A549 (cell line): Measurements from ENCODE around the gene ADAMTSL4. TPM values are rescaled to one million over a fixed set of nuclear protein-coding genes. Genes with fewer than 3 reads are reported as not detected.

Experiments used
- ATAC-seq, 2 experiments: fragments of 200-7000 bp in 1 of 2; fragments of >200 bp in 1 of 2; cut with Nextera tagmentation in 1 of 2; cut with Tn5 transposase in 1 of 2; 3 replicates each; pipeline versions ENCODE4 v1.8.0 to v1.9.1; 2018 to 2020; ENCODE audit warnings: mild to moderate bottlenecking in 1 of 2, moderate library complexity in 1 of 2
- CTCF ChIA-PET: fragments of 300-600 bp; sonication (Branson Sonifier 250); formaldehyde crosslinking; extraction: SDS; loops from one replicate; lab custom pipeline; 2021; ENCODE audit warnings: antibody characterized with exemption, inconsistent platforms; lab: Yijun Ruan, JAX
- POLR2A ChIA-PET: fragments of 350-600 bp; formaldehyde crosslinking; extraction: SDS; loops from one replicate; lab custom pipeline; 2021; ENCODE audit warnings: antibody characterized with exemption, inconsistent platforms; lab: Yijun Ruan, JAX
- DNase-seq, 2 experiments: peaks; one replicate each; pipeline versions ENCODE4 v3.0.0 to v3.0.0-alpha.2; 2011 to 2016; ENCODE audit warnings: low read depth in 1 of 2, low spot score in 1 of 2
- FAIRE-seq: peaks from 2 replicates; lab custom pipeline; 2011; peaks lifted over from hg19 to GRCh38; lab: Jason Lieb, UNC
- H3K27ac ChIP-seq, 2 experiments: fragments of >200 bp; sonication (Bioruptor Twin); formaldehyde crosslinking; 3 replicates each; pipeline ENCODE4 v1.5.1; 2016 to 2017
- H3K4me1 ChIP-seq: fragments of >200 bp; sonication (Bioruptor Twin); formaldehyde crosslinking; 3 replicates; pipeline ENCODE4 v1.6.1; 2016
- H3K4me2 ChIP-seq: fragments of >200 bp; sonication (Bioruptor Twin); formaldehyde crosslinking; 3 replicates; pipeline ENCODE4 v1.6.1; 2016
- H3K4me3 ChIP-seq: fragments of >200 bp; sonication (Bioruptor Twin); formaldehyde crosslinking; 3 replicates; pipeline ENCODE4 v1.5.1; 2016
- H3K9me3 ChIP-seq: fragments of >200 bp; sonication (Bioruptor Twin); formaldehyde crosslinking; 3 replicates; pipeline ENCODE4 v1.6.1; 2016
- BHLHE40 ChIP-seq: IDR thresholded peaks from 2 replicates; pipeline ENCODE4 v1.6.1; 2012; ENCODE audit warnings: low read depth, low read length, inconsistent platforms
- CBX2 ChIP-seq: fragments of 200-600 bp; sonication (generic); IDR thresholded peaks from 2 replicates; pipeline ENCODE4 v1.6.1; 2016; ENCODE audit warnings: low read depth, mild to moderate bottlenecking, borderline replicate concordance
- CHD2 ChIP-seq: fragments of 150-350 bp; IDR thresholded peaks from 2 replicates; pipeline ENCODE4 v1.6.1; 2014; ENCODE audit warnings: low read length; ENCODE audit not compliant: partially characterized antibody
- CHD4 ChIP-seq: fragments of 200-600 bp; sonication (generic); IDR thresholded peaks from 2 replicates; pipeline ENCODE4 v1.6.1; 2016; ENCODE audit warnings: antibody characterized with exemption, mild to moderate bottlenecking, borderline replicate concordance
- EHF ChIP-seq: fragments of 250-450 bp; sonication (Bioruptor Pico); IDR thresholded peaks from 2 replicates; pipeline ENCODE4 v1.5.0; 2020; ENCODE audit warnings: mild to moderate bottlenecking
- GATA3 ChIP-seq: IDR thresholded peaks from 2 replicates; pipeline ENCODE4 v1.6.1; 2012; ENCODE audit warnings: borderline replicate concordance
- JUNB ChIP-seq: fragments of >200 bp; sonication (Bioruptor Twin); formaldehyde crosslinking; IDR thresholded peaks from 2 replicates; pipeline ENCODE4 v1.6.1; 2016
- MAZ ChIP-seq: fragments of 150-350 bp; IDR thresholded peaks from 2 replicates; pipeline ENCODE4 v1.6.1; 2014; ENCODE audit warnings: antibody characterized with exemption, low read depth, low read length, borderline replicate concordance
- POLR2AphosphoS2 ChIP-seq: conservative IDR thresholded peaks from 2 replicates; pipeline ENCODE4 v1.6.1; 2012; ENCODE audit warnings: low read length, improper control_type of control experiment, inconsistent platforms
- RCOR1 ChIP-seq: fragments of 150-350 bp; IDR thresholded peaks from 2 replicates; pipeline ENCODE4 v1.6.1; 2014; ENCODE audit warnings: antibody characterized with exemption, low read length, low read depth
- RNF2 ChIP-seq: fragments of 200-600 bp; sonication (generic); IDR thresholded peaks from 2 replicates; pipeline ENCODE4 v1.6.1; 2016; ENCODE audit warnings: low read depth, mild to moderate bottlenecking, antibody characterized with exemption, moderate library complexity, borderline replicate concordance
- WGBS: methylation state at CpG from one replicate; pipeline ENCODE4 v1.1.6; 2017; ENCODE audit errors: missing lambda C conversion rate; 5-methylcytosine and 5-hydroxymethylcytosine counted together
- polyA plus RNA-seq, 4 experiments: library from polyadenylated mRNA; depleted of rRNA in 3 of 4; stranded (reverse); fragments of >200 nt; fragmentation: RNase III in 1 of 4; extraction: RNeasy Plus Mini Kit Qiagen cat#74134 plus additional on column Dnase treatment in 1 of 4; gene quantifications; 2 replicates in 3 of 4; 3 replicates in 1 of 4; pipeline ENCODE4 v1.2.3, GENCODE V29; 2011 to 2017
- TF ChIP-seq, protein P1 (sequence below): fragments of 200-600 bp; sonication (generic); IDR thresholded peaks from 2 replicates; pipeline ENCODE4 v1.6.1; 2016; ENCODE audit warnings: antibody characterized with exemption, mild to moderate bottlenecking, moderate library complexity
- TF ChIP-seq, protein P2 (sequence below): fragments of 250-450 bp; sonication (Bioruptor Pico); IDR thresholded peaks from 2 replicates; pipeline ENCODE4 v1.5.0; 2021; ENCODE audit warnings: mild to moderate bottlenecking, moderate library complexity, borderline replicate concordance
- TF ChIP-seq, protein P3 (sequence below): fragments of >200 bp; sonication (Bioruptor Twin); formaldehyde crosslinking; IDR thresholded peaks from 3 replicates; pipeline ENCODE4 v1.5.1; 2016
- TF ChIP-seq, protein P4 (sequence below): fragments of >200 bp; sonication (Bioruptor Twin); formaldehyde crosslinking; IDR thresholded peaks from 2 replicates; pipeline ENCODE4 v1.6.1; 2016

Gene ADAMTSL4
- polyA plus RNA-seq, 2 of the 4 experiments (the other 2 are of a cell fraction), result 1.3 to 2.0 TPM

DNA sequence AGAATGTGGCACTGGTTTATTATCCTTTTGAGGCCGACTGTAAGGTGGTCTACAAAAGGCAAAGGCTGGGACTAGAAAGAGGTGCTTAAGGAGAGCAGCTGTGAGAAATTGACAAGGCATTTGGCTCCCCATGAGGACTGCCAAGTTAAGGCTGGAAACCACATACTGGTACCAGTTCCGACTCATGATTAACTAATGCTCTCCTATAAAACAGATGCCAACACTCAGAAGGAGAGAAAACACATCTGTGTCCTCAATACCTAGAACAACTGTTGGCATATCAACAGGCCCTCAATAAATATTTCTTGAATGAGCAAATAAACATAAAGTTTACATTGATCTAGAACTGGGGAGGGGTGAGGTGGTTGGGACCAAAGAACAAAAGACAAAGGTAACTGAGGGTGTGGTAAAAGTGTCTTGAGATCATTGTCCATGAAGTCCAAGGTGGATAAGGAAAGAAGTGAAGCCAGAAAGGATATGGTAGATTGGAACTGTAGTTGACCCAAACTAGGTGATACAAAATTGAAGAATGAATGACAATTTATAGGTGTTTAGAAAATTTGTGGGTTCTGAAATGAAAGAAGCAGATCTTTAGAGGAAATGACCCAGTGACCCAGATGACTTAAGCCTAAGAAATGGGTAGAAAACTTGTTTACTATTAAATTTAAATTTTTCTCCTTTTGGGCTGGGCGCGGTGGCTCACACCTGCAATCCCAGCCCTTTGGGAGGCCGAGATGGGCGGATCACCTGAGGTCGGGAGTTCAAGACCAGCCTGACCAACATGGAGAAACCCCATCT, 47.1 kb downstream of the ADAMTSL4 start:
- no peak for FAIRE-seq
- ATAC-seq, result peak; percentile 39 to 53; a peak in 3 of 6 replicates
- Histone ChIP-seq H3K4me3 (no peak overlapping the region), H3K9me3 (no peaks in the 10 kb centered on the region), H3K4me2 (peak overlapping the region; percentile 36; the same call in 2 of the 3 replicates), H3K4me1 (peaks cover 23% of the 10 kb centered on the region), H3K27ac (peak overlapping the region; percentile 7 to 64; a peak in 4 of 6 replicates)
- no peak for DNase-seq
- ChIA-PET CTCF (interaction anchor here (1.5 to 1.7 kb wide), 2 partner anchors 12 to 36 kb away, joined by 4 to 7 read pairs; no protein-coding TSS in a partner anchor), POLR2A (no interaction called here)
- 83% methylated on average over 7 of the region's 7 CpGs for WGBS
- TF ChIP-seq CHD4 (no peak), CHD2 (no peak), EHF (CRISPR knock-in tag) (no peak)
- TF ChIP-seq, protein P1, sequence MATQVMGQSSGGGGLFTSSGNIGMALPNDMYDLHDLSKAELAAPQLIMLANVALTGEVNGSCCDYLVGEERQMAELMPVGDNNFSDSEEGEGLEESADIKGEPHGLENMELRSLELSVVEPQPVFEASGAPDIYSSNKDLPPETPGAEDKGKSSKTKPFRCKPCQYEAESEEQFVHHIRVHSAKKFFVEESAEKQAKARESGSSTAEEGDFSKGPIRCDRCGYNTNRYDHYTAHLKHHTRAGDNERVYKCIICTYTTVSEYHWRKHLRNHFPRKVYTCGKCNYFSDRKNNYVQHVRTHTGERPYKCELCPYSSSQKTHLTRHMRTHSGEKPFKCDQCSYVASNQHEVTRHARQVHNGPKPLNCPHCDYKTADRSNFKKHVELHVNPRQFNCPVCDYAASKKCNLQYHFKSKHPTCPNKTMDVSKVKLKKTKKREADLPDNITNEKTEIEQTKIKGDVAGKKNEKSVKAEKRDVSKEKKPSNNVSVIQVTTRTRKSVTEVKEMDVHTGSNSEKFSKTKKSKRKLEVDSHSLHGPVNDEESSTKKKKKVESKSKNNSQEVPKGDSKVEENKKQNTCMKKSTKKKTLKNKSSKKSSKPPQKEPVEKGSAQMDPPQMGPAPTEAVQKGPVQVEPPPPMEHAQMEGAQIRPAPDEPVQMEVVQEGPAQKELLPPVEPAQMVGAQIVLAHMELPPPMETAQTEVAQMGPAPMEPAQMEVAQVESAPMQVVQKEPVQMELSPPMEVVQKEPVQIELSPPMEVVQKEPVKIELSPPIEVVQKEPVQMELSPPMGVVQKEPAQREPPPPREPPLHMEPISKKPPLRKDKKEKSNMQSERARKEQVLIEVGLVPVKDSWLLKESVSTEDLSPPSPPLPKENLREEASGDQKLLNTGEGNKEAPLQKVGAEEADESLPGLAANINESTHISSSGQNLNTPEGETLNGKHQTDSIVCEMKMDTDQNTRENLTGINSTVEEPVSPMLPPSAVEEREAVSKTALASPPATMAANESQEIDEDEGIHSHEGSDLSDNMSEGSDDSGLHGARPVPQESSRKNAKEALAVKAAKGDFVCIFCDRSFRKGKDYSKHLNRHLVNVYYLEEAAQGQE, result no peak
- TF ChIP-seq, protein P2, sequence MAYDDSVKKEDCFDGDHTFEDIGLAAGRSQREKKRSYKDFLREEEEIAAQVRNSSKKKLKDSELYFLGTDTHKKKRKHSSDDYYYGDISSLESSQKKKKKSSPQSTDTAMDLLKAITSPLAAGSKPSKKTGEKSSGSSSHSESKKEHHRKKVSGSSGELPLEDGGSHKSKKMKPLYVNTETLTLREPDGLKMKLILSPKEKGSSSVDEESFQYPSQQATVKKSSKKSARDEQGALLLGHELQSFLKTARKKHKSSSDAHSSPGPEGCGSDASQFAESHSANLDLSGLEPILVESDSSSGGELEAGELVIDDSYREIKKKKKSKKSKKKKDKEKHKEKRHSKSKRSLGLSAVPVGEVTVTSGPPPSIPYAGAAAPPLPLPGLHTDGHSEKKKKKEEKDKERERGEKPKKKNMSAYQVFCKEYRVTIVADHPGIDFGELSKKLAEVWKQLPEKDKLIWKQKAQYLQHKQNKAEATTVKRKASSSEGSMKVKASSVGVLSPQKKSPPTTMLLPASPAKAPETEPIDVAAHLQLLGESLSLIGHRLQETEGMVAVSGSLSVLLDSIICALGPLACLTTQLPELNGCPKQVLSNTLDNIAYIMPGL, result no peak

GRCh38 chr1:150596976-150597375, 47.8 kb downstream of the ADAMTSL4 start:
- POLR2A ChIA-PET, result interaction anchor here (1.8 kb wide), 1 partner anchor 18 kb away, joined by 10 read pairs; the partner anchor contains the start of gene MCL1
- Histone ChIP-seq H3K4me3 (no peak overlapping the region), H3K4me1 (peaks cover 29% of the 10 kb centered on the region)
- TF ChIP-seq POLR2AphosphoS2 (no peak), CHD2 (no peak), MAZ (no peak), CBX2 (no peak), RNF2 (no peak), BHLHE40 (no peak), RCOR1 (no peak), GATA3 (no peak), JUNB (no peak)
- TF ChIP-seq, protein P3, sequence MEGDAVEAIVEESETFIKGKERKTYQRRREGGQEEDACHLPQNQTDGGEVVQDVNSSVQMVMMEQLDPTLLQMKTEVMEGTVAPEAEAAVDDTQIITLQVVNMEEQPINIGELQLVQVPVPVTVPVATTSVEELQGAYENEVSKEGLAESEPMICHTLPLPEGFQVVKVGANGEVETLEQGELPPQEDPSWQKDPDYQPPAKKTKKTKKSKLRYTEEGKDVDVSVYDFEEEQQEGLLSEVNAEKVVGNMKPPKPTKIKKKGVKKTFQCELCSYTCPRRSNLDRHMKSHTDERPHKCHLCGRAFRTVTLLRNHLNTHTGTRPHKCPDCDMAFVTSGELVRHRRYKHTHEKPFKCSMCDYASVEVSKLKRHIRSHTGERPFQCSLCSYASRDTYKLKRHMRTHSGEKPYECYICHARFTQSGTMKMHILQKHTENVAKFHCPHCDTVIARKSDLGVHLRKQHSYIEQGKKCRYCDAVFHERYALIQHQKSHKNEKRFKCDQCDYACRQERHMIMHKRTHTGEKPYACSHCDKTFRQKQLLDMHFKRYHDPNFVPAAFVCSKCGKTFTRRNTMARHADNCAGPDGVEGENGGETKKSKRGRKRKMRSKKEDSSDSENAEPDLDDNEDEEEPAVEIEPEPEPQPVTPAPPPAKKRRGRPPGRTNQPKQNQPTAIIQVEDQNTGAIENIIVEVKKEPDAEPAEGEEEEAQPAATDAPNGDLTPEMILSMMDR, result no peak
- TF ChIP-seq, protein P4, sequence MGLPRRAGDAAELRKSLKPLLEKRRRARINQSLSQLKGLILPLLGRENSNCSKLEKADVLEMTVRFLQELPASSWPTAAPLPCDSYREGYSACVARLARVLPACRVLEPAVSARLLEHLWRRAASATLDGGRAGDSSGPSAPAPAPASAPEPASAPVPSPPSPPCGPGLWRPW, result no peak
- TF ChIP-seq, all 56 proteins: peak for 0
- H3K4me2 ChIP-seq, result no peak overlapping the region
- FAIRE-seq (no peak), DNase-seq (no peak), ATAC-seq (no peak)
- 86% methylated on average over 3 of the region's 3 CpGs for WGBS
- CTCF ChIA-PET, result interaction anchor here (1.5 kb wide), 1 partner anchor 36 kb away, joined by 4 read pairs; no protein-coding TSS in a partner anchor
- peak overlapping the region in 1 of 2 experiments; percentile 8; a peak in 1 of 6 replicates for H3K27ac ChIP-seq
- H3K9me3 ChIP-seq, result no peaks in the 10 kb centered on the region
